ENCODE results near the gene USP11.

DNA sequence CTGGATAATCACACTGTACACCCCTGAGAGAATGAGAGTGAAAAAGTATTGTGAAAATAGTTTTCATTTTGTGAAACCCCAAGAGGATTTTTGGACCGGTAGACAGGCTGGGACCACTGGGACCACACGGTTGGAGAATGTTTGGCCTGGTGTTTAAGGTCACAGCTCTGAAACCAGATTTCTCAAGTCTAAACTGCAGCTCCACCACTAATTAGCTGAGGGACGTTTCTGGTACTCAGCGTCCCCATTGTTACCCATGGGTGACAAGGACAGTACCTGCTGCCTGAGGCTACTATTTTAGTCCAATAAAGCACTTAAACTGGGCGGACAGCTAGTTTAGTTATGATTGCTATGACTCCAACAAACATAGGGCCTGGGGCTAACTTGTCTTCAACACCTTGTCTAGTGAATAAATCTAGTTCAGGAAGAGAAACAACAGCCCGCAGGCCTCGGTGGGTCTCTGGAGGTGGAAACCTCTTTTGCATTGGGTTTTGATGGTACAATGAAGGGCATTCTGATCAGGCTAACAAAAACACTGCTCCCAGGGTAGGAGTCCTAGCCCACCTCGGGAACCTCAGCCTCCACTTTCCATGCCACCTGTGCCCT is 509 bp upstream of the USP11 start:
- TF ChIP-seq, protein P1, sequence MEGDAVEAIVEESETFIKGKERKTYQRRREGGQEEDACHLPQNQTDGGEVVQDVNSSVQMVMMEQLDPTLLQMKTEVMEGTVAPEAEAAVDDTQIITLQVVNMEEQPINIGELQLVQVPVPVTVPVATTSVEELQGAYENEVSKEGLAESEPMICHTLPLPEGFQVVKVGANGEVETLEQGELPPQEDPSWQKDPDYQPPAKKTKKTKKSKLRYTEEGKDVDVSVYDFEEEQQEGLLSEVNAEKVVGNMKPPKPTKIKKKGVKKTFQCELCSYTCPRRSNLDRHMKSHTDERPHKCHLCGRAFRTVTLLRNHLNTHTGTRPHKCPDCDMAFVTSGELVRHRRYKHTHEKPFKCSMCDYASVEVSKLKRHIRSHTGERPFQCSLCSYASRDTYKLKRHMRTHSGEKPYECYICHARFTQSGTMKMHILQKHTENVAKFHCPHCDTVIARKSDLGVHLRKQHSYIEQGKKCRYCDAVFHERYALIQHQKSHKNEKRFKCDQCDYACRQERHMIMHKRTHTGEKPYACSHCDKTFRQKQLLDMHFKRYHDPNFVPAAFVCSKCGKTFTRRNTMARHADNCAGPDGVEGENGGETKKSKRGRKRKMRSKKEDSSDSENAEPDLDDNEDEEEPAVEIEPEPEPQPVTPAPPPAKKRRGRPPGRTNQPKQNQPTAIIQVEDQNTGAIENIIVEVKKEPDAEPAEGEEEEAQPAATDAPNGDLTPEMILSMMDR (conservative IDR thresholded peaks at IDR 0.05; ENCODE audit: low read depth, low read length) = no peak
- TF ChIP-seq BHLHE40 (IDR thresholded peaks at IDR 0.05; ENCODE audit: low read depth, low read length) = no peak

Measured in IMR-90 (cell line).